ENCODE data around the gene DGKK.

DGKK gene

GRCh38 chrX:50459615-50460014 lies 11.0 kb downstream of the DGKK start:
- TF ChIP-seq PAX5 (IDR thresholded peaks at IDR 0.05; ENCODE audit: insufficient read depth, low read length, severe bottlenecking) = no peak
- no peak for TF ChIP-seq SPI1 (IDR thresholded peaks at IDR 0.05; ENCODE audit: low read depth, low read length)
- TF ChIP-seq POLR2A (IDR thresholded peaks at IDR 0.05; ENCODE audit: low read depth, low read length) = no peak
- no peak for TF ChIP-seq POLR2AphosphoS5 (IDR thresholded peaks at IDR 0.05; ENCODE audit: low read depth, low read length)
- TF ChIP-seq POU2F2 (IDR thresholded peaks at IDR 0.05; ENCODE audit: low read depth, low read length) = no peak
- DNase-seq (ENCODE audit: insufficient read length, low spot score) = no peak

DNA sequence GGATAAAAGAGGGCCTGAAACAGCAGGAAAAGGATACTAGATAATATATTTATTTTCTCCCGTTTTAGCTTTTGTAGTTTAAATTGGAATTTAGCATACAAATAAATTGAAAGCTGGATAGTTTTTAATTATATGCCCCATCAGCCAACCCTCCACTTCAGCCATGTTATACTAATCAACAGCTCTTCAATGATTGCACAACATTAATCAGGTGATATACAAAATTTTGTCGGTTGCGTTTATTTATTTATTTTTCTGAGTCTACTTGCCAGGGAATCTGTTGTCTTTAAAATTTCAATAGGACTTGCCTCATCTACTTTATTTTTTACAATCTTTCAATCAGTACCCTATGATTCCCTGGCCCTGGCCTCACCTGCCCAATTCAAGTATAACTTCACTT lies 12.1 kb downstream of the DGKK start:
- DNase-seq (ENCODE audit: insufficient read length, low spot score) (no peak), FAIRE-seq (no peak)
- TF ChIP-seq POU2F2 (IDR thresholded peaks at IDR 0.05; ENCODE audit: low read depth, low read length) (no peak), PAX5 (IDR thresholded peaks at IDR 0.05; ENCODE audit: insufficient read depth, low read length, severe bottlenecking) (no peak), TAF1 (IDR thresholded peaks at IDR 0.05; ENCODE audit: low read depth, low read length) (no peak), POLR2A (IDR thresholded peaks at IDR 0.05; ENCODE audit: low read depth, low read length) (no peak), SPI1 (IDR thresholded peaks at IDR 0.05; ENCODE audit: low read depth, low read length) (no peak), POLR2AphosphoS5 (IDR thresholded peaks at IDR 0.05; ENCODE audit: low read depth, low read length) (no peak)

More at GRCh38 chrX:50459615-50460014, 11.0 kb downstream of the DGKK start:
- no peak for FAIRE-seq

DNA sequence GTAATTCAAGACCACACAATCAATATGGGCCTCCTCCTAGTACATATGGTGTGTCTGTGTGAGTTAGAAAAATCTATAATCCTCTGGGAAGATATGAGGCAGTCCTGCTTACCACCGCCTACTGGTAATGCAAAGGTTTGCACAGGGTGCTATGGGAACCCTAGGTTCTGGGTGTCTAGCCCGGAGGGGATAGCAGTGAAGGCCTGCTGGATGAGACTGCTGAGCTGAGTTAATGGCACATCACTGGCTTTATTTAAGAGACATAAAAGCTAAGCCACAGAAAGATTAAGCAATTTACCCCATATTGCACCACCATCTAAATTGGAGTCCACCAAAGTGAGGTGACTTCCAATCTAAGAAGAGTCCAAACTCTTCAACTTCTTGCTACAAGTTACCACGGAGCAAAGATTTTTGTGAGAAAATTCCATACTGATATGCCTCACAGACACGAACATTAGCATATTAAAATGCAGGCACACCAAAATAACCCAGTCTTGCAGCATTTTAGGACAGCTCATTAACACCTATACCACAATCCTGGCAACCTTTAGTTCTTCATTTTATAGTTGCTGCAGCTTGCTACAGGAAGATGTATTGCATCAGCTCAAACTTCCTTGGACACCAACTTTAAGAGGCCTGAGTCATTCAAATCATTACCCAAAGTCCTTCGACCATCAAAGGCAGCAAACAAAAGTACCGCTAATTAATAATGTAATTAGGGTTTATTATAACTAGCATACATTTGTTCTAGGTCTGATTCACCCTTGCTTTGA lies 13.7 kb downstream of the DGKK start:
- TF ChIP-seq TAF1 (IDR thresholded peaks at IDR 0.05; ENCODE audit: low read depth, low read length) (no peak), POLR2AphosphoS5 (IDR thresholded peaks at IDR 0.05; ENCODE audit: low read depth, low read length) (no peak), PAX5 (IDR thresholded peaks at IDR 0.05; ENCODE audit: insufficient read depth, low read length, severe bottlenecking) (no peak), POU2F2 (IDR thresholded peaks at IDR 0.05; ENCODE audit: low read depth, low read length) (no peak), SPI1 (IDR thresholded peaks at IDR 0.05; ENCODE audit: low read depth, low read length) (no peak)

DNA sequence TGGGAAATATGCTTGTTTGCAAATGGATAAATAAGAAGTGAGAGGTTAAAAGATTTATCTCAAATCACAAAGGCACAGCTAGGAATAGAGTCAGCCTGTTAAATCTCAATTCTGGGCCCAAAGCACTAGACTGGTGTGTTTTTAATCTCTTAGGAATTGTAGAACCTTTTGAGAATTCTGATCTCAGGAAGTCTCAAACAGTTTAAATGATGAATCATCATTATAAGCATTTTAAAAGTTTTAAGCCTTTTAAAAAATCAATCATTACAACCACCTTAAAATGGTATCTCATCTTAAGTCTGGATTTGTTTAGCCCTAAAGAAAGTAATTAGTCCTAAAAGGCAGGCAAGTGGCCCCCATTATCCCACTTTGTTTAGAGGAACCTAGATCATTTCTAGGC lies 17.8 kb downstream of the DGKK start:
- no peak for TF ChIP-seq TAF1 (IDR thresholded peaks at IDR 0.05; ENCODE audit: low read depth, low read length)
- TF ChIP-seq POLR2A (IDR thresholded peaks at IDR 0.05; ENCODE audit: low read depth, low read length) = no peak
- TF ChIP-seq SPI1 (IDR thresholded peaks at IDR 0.05; ENCODE audit: low read depth, low read length) = no peak
- TF ChIP-seq PAX5 (IDR thresholded peaks at IDR 0.05; ENCODE audit: insufficient read depth, low read length, severe bottlenecking) = no peak
- TF ChIP-seq POU2F2 (IDR thresholded peaks at IDR 0.05; ENCODE audit: low read depth, low read length) = no peak
- no peak for TF ChIP-seq POLR2AphosphoS5 (IDR thresholded peaks at IDR 0.05; ENCODE audit: low read depth, low read length)
- no peak for DNase-seq (ENCODE audit: insufficient read length, low spot score)
- no peak for FAIRE-seq

More for the DNA sequence above, 13.7 kb downstream of the DGKK start:
- no peak for FAIRE-seq
- DNase-seq (ENCODE audit: insufficient read length, low spot score) = no peak

GRCh38 chrX:50450324-50450723 lies 20.3 kb downstream of the DGKK start:
- FAIRE-seq (no peak), DNase-seq (ENCODE audit: insufficient read length, low spot score) (no peak)
- TF ChIP-seq TAF1 (IDR thresholded peaks at IDR 0.05; ENCODE audit: low read depth, low read length) = no peak
- TF ChIP-seq POLR2A (IDR thresholded peaks at IDR 0.05; ENCODE audit: low read depth, low read length) = no peak
- TF ChIP-seq POU2F2 (IDR thresholded peaks at IDR 0.05; ENCODE audit: low read depth, low read length) = no peak
- no peak for TF ChIP-seq PAX5 (IDR thresholded peaks at IDR 0.05; ENCODE audit: insufficient read depth, low read length, severe bottlenecking)
- no peak for TF ChIP-seq SPI1 (IDR thresholded peaks at IDR 0.05; ENCODE audit: low read depth, low read length)
- no peak for TF ChIP-seq POLR2AphosphoS5 (IDR thresholded peaks at IDR 0.05; ENCODE audit: low read depth, low read length)

GRCh38 chrX:50448565-50448964 lies 22.1 kb downstream of the DGKK start:
- DNase-seq (ENCODE audit: insufficient read length, low spot score) = no peak
- no peak for TF ChIP-seq PAX5 (IDR thresholded peaks at IDR 0.05; ENCODE audit: insufficient read depth, low read length, severe bottlenecking)
- no peak for TF ChIP-seq SPI1 (IDR thresholded peaks at IDR 0.05; ENCODE audit: low read depth, low read length)
- TF ChIP-seq POU2F2 (IDR thresholded peaks at IDR 0.05; ENCODE audit: low read depth, low read length) = no peak
- no peak for TF ChIP-seq TAF1 (IDR thresholded peaks at IDR 0.05; ENCODE audit: low read depth, low read length)
- TF ChIP-seq POLR2A (IDR thresholded peaks at IDR 0.05; ENCODE audit: low read depth, low read length) = no peak
- TF ChIP-seq POLR2AphosphoS5 (IDR thresholded peaks at IDR 0.05; ENCODE audit: low read depth, low read length) = no peak
- FAIRE-seq = no peak

- FAIRE-seq (no peak), DNase-seq (ENCODE audit: insufficient read length, low spot score) (no peak)
- no peak for TF ChIP-seq SPI1 (IDR thresholded peaks at IDR 0.05; ENCODE audit: low read depth, low read length)
- TF ChIP-seq TAF1 (IDR thresholded peaks at IDR 0.05; ENCODE audit: low read depth, low read length) = no peak
- no peak for TF ChIP-seq POLR2AphosphoS5 (IDR thresholded peaks at IDR 0.05; ENCODE audit: low read depth, low read length)
- no peak for TF ChIP-seq POU2F2 (IDR thresholded peaks at IDR 0.05; ENCODE audit: low read depth, low read length)
- no peak for TF ChIP-seq POLR2A (IDR thresholded peaks at IDR 0.05; ENCODE audit: low read depth, low read length)
- no peak for TF ChIP-seq PAX5 (IDR thresholded peaks at IDR 0.05; ENCODE audit: insufficient read depth, low read length, severe bottlenecking)
Measured at GRCh38 chrX:50447535-50447934, 23.1 kb downstream of the DGKK start.

DNA sequence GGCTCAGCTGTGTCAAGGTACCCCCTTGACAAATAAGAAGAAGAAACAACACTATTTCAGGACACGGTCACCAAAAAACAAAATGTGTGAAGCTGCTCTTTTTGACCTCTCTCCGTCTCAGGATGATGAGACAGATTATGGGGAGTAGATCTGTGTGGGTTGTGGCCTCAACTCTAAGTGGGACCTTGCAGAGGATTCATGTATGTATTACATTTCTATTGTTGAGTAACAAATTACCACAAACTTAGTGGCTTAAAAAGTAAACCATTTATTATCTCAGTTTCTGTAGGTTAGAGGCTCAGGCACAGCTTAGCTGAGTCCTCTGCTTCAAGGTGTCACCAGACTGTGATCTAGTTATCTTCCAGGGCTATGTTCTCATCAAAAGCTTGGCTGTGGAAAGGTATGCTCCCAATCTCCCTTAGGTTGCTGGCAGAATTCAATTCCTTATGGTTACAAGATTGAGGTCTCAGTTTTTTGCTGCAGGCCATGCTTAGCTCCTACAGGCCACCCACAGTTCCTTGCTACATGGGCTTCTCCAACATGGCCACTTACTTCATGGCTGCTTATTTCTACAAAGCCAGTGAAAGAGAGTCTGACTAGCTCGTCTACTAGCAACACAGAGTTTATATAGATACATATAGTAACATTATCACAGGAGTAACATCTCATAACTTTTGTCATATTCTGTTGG lies 28.1 kb downstream of the DGKK start:
- DNase-seq (ENCODE audit: insufficient read length, low spot score) = no peak
- TF ChIP-seq POLR2AphosphoS5 (IDR thresholded peaks at IDR 0.05; ENCODE audit: low read depth, low read length) (no peak), POLR2A (IDR thresholded peaks at IDR 0.05; ENCODE audit: low read depth, low read length) (no peak), PAX5 (IDR thresholded peaks at IDR 0.05; ENCODE audit: insufficient read depth, low read length, severe bottlenecking) (no peak), TAF1 (IDR thresholded peaks at IDR 0.05; ENCODE audit: low read depth, low read length) (no peak), POU2F2 (IDR thresholded peaks at IDR 0.05; ENCODE audit: low read depth, low read length) (no peak), SPI1 (IDR thresholded peaks at IDR 0.05; ENCODE audit: low read depth, low read length) (no peak)
- FAIRE-seq = no peak

DNA sequence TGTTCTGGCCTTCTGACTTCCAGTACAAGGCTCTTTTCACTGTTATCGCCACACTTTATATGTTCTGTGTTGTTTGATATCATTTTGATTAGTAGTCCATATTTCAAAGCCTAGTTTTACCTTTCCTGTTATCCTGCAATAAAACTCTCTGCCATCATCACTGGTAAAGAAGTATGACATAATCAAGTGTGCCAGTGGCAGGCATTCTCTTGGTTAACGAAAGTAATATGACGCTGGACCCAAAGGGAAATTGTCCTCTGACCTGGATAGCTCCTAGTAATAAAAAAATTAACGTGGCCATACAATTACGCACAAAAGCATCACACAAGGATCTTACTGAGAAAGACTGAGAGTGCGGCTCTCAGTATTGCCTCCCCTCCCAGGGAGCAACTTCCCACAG lies 33.8 kb downstream of the DGKK start:
- no peak for TF ChIP-seq SPI1 (IDR thresholded peaks at IDR 0.05; ENCODE audit: low read depth, low read length)
- no peak for TF ChIP-seq POU2F2 (IDR thresholded peaks at IDR 0.05; ENCODE audit: low read depth, low read length)
- TF ChIP-seq TAF1 (IDR thresholded peaks at IDR 0.05; ENCODE audit: low read depth, low read length) = no peak
- no peak for TF ChIP-seq POLR2A (IDR thresholded peaks at IDR 0.05; ENCODE audit: low read depth, low read length)
- no peak for TF ChIP-seq PAX5 (IDR thresholded peaks at IDR 0.05; ENCODE audit: insufficient read depth, low read length, severe bottlenecking)
- no peak for TF ChIP-seq POLR2AphosphoS5 (IDR thresholded peaks at IDR 0.05; ENCODE audit: low read depth, low read length)
- DNase-seq (ENCODE audit: insufficient read length, low spot score) (no peak), FAIRE-seq (no peak)

Data from GM12891 (cell line).